HuH-7.5 (cell line): Measurements from ENCODE around the gene EOMES.

Experiments used
- DNase-seq: peaks from one replicate; pipeline ENCODE4 v3.0.0; 2011; ENCODE audit warnings: low spot score

EOMES gene

DNA sequence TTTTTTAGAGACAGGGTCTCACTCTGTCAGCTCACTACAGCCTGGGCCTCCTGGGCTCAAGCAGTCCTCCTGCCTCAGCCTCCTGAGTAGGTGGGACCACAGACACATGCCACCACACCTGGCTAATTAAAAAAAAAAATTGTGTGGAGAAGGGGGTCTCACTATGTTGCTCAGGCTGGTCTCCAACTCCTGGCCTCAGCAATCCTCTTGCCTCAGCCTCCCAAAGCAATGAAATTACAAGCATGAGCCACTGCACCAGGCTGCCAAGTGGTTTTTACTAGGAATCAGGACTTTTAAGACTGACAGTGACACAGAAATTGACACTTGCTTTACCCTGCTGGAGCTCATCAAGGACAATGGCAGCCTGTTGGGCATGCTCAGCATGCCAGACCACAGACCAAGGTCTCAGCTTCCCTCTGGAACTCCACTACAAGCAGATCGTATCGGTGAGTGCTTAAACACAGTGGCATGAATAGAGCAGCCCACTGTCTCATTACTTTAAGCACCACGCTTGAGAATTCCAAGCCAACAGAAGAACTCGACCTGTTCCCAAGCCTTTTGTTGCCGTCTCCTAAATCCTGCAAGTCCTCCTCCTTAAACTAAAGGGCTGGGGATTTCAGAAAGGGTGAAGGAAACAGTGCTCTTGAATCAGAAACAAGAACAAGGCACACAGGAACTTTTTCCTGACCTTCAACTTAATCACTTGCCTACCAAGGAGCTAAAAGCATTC is 41.4 kb downstream of the EOMES start:
- no peak for DNase-seq

DNA sequence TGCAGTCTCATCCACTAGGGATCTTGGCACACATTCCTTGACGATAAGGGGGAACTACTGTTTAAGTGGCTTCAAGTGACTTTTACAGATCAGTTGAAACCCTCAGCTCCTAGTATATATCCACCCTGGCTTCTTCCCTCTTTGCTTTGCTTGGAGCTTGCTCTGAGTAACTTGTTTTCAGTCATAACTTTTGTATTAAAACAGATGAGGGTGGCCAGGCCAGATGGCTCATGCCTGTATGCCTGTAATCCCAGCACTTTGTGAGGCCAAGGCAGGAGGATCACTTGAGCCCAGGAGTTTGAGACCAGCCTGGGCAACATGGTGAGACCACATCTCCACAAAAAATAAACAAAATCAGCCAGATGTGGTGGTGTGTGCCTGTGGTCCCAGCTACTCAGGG is 42.4 kb downstream of the EOMES start:
- no peak for DNase-seq

DNA sequence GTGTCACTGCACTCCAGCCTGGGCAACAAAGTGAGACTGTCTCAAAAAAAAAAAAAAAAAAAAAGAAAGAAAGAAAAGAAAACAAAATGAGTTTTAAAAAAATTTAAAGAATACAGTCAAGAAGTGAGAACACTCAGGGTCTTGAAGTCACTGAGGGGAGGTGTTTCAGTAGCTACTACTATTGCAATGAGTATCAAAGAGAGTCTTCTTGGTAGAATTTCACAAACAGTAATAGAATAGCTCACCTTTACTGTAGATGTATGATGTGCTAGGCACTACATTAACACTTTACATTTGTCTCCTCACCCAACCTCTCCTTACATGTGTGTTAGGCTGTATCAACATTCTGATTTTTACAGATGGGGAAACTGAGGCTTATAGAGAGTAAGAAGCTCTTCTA is 43.9 kb downstream of the EOMES start:
- no peak for DNase-seq

DNA sequence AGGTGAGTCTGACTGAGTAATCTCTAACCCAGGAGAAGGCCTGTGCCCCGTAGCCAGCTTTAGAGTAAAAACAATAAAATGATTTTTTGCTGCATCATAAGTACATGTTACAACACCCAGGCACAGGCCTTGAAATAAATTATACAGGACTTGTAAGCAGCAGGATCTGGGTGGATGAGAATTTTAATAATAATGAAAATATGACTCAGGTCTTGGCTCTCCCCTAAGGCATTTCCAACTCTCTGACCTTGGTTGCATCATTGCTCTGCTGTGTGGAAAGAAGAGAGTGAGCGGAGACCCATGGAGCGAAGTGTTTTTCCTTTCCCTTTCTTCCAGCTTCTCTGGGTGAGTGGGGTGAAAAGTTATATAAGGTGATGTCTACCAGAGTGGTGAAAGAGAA is 44.6 kb downstream of the EOMES start:
- no peak for DNase-seq

DNA sequence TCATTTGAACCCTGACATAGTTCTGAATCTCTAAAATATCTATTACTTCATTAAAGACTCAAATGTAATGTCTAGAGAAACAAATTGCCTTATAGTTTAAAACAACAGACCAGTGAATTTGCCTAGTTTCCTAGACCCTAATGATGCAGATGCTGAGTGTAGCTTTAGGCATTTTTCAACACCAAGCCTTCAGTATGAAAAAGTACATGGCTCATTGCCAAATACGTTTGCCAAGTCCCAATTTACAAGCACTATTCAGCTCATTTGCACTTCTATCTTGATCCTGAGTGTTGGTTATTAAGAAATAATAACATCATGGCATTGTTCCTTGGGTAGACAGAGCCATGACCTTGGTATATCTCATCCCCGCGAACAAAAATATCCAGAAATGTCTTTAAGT is 46.8 kb downstream of the EOMES start:
- DNase-seq: no peak

DNA sequence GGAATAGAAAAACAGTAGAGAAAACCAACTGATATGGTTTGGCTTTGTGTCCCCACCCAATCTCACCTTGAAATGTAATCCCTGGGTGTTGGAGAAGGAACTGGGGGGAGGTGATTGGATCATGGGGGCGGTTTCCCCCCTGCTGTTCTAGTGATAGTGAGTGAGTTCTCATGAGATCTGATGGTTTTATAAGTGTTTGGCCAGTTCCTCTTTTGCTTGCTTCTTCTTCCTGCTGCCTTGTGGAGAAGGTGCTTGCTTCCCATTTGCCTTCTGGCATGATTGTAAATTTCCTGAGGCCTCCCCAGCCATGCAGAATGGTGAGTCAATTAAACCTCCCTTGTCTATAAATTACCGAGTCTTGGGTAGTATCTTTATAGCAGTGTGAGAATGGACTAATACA is 48.4 kb downstream of the EOMES start:
- DNase-seq: no peak

DNA sequence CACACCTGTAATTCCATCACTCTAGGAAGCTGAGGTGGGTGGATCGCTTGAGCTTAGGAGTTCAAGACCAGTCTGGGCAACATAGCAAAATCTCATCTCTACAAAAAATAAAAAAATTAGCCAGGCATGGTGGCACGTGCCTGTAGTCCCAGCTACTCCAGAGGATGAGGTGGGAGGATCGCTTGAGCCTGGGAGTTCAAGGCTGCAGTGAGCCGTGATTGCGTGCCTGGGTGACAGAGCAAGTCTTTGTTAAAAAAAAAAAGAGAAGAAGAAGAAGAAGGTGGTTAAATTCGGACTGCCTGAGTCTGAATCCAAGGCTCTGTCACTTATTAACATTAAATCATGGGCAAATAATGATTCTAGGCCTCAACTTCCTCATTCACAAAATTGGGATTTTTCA is 51.0 kb downstream of the EOMES start:
- no peak for DNase-seq

DNA sequence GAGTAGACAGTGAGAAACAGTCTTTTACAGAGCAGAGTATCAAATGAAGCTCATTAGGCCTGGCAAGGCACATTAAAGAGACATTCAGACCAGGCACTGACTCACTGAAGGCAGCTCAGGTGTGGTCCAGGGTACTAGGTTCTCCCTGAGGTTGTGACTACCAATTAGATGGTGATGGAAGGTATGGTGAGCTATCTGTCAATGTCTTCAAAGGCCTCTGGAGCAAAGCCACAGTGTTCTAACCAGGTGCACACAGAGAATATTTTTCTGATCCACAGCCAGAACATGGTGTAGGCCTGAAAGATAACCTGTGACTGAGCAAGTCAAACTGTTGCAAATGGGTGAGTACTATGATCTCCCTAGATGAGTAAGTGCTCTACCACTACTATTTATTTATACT is 51.5 kb downstream of the EOMES start:
- DNase-seq: no peak

DNA sequence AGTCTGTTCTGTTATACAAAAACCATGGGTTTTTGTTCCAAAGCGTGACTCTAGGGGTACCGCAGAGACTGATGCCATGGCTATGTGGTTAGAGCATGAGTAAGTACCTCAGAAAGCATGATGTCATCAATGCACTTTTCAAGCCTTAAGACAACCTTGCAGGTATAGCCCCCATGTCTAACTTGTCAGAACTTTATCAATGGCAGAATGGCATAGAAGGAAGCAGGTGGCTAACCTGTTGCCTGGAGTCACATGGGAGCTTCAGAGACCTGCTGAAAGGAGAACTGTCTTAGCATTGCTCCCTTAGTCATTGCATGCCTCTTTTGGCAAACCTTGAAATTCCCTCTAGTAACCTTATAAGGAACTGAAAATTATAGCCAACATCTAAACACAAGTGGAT is 52.5 kb downstream of the EOMES start:
- DNase-seq: no peak

DNA sequence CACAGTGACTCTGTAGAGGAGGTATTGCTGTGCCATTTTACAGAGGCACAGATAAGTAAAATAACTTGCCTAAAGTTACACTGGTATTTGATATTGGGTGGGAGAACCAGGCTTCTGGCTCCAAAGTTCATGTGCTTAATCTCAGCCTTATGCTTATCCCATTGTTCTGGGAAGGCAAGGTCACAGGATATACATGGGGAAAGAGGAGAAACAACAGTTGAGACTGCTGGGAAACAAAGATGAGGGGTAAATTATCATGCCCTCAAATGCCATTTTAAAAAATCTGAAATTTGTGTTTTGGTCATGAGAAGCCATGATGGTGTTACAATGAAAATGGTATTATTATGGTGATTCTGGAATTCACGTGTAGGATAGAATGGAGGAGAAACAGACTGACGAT is 54.4 kb downstream of the EOMES start:
- no peak for DNase-seq

DNA sequence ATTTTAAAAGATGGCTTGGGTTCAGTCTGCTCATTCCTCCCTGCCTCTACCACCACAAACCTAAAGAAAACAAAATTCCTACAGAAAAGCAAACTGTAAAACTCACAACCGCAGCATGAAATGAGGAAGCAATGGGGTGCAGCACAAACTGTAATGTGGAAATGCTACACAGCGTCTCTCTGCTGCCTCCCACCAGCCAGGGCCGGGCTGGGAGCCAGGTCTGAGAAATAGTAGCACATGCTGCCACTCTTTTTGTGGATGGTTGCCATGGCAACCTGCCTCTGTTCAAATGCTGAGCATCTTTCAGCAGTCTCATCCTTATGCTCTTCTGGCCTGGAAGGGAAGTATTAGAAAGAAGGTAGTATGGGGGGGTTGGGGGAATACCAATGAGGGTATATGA is 55.4 kb downstream of the EOMES start:
- no peak for DNase-seq

DNA sequence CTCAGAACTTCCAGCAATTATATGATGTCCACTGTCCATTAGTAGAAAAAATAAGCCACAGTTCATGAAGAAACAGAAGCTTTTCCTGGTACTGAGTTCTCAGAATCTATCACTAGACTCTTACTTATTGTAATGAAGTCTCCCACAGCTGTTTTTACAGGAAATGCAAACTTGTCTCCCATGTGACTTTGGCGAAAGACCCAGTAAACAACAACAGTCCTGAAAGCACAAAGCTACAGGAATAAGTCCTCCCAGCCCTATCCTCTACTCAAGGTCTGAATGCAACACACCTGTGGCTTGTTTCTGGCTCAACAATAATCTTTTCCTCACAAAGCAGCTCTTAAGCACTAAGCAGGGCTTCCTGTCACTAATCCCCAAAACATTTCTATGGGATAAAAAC is 55.9 kb downstream of the EOMES start:
- DNase-seq: no peak
